ENCODE data around the gene SHMT2.

Gene SHMT2

GRCh38 chr12:57229634-57230380 is at the start of gene SHMT2:
Gene SHMT2, plus strand, starts transcription at chr12:57229711. Its CDS starts 68 bp downstream, at chr12:57229779.
- DNase-seq (ENCODE audit: low read depth in 4 of 4, low spot score in 1 of 4): peak; percentile 85 to 95 (median 89)

DNA sequence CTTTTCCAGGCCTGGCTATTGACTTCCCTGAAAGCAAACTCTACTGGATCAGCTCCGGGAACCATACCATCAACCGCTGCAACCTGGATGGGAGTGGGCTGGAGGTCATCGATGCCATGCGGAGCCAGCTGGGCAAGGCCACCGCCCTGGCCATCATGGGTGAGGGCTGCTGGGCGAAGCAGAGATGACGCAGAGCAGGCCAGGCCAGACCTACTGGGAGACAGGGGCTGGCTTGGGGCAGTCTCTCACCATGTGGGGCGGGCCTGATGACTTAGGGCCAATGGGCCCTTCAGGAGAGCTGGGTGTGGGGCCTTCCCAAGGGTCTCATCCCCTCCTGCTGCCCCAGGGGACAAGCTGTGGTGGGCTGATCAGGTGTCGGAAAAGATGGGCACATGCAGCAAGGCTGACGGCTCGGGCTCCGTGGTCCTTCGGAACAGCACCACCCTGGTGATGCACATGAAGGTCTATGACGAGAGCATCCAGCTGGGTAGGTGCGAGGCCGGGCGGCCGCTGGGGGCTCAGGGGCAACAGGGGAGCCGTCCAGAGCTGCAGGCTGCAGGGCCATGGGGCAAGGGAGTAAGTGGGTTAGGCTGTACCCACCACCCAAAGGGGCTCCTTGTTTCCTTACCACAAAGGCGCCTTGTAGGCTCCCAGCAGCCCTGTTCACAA is 49.1 kb upstream of the SHMT2 start:
- DNase-seq (ENCODE audit: low read depth in 4 of 4, low spot score in 1 of 4): no peak

- no peak for DNase-seq (ENCODE audit: low read depth in 4 of 4, low spot score in 1 of 4)
These were observed 48.4 kb upstream of the SHMT2 start for GRCh38 chr12:57181072-57181471.

DNA sequence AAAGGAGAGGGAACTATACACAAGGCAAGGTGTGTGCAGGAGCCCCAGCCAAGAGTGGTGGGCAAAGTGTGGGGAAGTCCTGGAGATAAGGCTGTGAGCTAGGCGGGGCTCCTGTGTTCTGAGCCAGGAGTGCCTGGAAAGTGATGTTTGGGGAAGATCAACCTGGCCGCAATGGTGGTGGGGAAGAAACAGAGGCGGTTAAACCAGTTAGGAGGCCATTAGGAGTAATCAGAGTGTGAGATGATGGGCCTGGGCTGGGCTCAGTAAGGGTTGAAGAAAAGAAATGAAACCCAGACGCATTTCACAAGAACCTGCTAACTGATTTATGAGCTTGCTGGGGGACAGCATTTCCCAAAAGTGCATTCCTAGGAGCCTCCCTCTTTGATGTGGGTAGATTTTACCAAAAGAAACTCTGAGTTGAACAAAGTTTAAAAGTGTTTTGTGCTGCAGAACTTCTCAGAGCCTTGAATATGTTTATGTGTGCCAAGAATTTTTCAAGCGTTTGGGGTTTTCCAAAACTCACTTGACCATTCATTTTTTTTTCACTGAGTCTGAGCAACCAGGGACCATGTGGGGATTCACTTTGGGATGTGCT is 47.9 kb upstream of the SHMT2 start:
- no peak for DNase-seq (ENCODE audit: low read depth in 4 of 4, low spot score in 1 of 4)

DNA sequence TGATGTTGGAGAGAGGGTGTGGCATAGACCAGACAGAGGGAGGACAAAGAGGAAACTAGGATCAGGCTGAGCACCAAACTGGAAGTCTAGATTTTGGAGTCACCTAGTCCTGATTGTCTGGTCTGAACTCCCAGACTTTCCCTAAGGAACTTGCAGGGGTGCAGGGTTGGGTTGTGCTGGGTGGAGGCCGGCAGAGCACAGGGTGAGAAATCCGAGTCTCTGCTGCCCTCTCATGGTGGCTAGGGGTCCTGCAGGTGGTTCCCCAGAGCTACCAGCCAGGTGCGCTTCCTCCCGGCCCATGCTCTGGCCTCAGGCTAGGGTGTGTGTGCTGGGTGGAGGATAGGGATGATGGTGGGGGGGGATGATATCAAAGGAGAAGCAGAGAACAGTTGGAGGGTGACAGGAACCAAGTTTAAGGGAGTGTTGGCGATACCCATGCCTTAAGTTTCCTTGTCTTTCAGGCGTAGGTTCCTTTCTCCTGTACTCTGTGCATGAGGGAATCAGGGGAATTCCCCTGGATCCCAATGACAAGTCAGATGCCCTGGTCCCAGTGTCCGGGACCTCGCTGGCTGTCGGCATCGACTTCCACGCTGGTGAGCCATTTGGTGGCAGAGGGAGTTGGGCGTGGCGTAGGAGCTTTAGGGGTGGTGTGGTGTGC is 46.5 kb upstream of the SHMT2 start:
- peak; percentile 48 to 85 (median 71) for DNase-seq (ENCODE audit: low read depth in 4 of 4, low spot score in 1 of 4)

GRCh38 chr12:57183939-57184725 is 45.4 kb upstream of the SHMT2 start:
- no peak for DNase-seq (ENCODE audit: low read depth in 4 of 4, low spot score in 1 of 4)

- no peak for DNase-seq (ENCODE audit: low read depth in 4 of 4, low spot score in 1 of 4)
These were observed 44.1 kb upstream of the SHMT2 start for GRCh38 chr12:57185403-57185802.

DNA sequence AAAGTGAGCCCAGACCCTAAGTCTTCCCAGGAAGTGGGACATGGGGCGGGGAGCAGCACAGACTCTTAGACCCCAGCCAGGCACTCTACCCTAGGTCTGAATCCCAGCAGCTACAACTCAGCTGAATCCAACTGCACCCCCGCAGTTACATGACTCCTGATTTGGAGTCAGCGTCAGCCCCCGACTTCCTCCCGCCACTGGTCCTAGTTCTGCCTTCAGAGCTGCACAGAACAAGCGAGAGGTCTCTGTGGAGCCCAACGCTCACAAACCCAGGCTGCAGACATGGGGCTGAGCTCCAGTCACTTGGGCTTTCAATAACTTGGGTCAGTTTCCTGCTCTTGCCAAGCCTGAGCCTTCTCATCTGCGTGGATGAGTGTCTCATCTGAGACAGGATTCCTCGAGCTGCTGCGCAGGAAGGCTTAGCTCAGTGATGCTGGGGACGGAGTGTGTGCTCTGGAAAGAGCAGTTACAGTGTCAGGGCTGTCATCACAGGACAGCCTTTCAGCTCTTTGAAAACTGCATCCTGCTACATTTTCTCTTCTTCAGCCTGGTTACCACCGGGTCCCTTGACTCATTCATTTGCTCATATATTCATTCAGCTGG is 43.5 kb upstream of the SHMT2 start:
- no peak for DNase-seq (ENCODE audit: low read depth in 4 of 4, low spot score in 1 of 4)

GRCh38 chr12:57187222-57188089 is 42.1 kb upstream of the SHMT2 start:
- DNase-seq (ENCODE audit: low read depth in 4 of 4, low spot score in 1 of 4): no peak

DNA sequence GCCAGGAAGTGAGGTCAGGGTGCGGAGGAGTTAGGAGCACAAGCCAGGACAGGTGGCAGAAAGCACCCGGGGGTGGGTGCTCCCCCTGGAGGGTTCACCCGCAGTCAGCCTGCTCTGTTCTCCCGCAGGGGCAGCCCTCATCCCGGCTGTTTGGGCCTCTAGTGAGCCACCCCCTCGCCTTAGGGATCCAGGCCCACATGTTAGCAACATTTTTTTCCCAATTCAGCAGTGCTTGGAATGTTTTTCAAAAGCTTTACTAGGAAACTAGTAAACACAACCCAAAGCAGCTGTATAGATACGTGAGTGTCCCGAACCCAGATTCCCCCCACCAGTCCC is 41.5 kb upstream of the SHMT2 start:
- DNase-seq (ENCODE audit: low read depth in 4 of 4, low spot score in 1 of 4): no peak

DNA sequence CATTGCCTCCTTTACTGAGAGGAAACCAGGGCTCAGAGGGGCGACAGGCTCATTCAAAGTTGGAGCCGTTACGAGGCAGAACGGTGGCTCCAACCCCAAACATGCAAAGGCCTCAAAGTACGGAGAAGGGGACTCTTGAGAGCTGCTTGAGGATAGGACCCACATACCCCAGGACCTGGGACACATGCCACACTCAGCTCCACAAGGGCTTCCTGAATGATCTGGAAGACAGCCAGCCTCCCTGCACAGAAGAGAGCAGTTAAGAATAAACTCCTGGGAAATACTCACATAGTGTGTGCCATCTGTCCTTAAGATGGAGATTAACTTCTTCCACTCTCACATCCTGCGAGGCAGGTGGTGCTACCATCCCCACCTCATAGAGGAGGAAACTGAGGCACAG is 39.5 kb upstream of the SHMT2 start:
- no peak for DNase-seq (ENCODE audit: low read depth in 4 of 4, low spot score in 1 of 4)

DNA sequence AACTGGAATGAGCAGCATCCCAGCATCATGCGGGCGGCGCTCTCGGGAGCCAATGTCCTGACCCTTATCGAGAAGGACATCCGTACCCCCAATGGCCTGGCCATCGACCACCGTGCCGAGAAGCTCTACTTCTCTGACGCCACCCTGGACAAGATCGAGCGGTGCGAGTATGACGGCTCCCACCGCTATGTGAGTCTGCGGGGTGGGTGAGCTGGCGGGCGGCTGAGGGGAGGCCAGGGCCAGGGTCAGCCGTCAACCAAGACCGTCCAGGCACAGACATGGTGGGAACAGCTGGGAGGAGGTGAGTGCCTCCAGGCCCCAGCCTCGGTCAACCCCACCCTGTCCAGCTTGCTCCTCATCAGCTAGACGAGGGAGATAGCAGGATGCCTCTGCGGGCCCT is 38.7 kb upstream of the SHMT2 start:
- no peak for DNase-seq (ENCODE audit: low read depth in 4 of 4, low spot score in 1 of 4)

GRCh38 chr12:57191410-57191809 is 38.1 kb upstream of the SHMT2 start:
- no peak for DNase-seq (ENCODE audit: low read depth in 4 of 4, low spot score in 1 of 4)

DNA sequence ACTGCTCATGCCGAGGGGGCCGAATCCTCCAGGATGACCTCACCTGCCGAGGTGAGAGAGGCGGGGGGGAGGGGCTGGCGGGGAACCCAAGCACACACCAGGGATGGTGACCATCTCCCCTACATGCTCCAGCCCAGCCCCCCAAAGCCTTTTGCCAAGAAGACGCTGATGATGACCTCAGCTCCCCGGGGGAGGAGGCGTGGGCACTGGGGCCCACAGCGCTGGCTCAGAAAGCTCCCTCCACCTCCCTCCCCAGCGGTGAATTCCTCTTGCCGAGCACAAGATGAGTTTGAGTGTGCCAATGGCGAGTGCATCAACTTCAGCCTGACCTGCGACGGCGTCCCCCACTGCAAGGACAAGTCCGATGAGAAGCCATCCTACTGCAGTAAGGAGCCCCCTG is 36.6 kb upstream of the SHMT2 start:
- DNase-seq (ENCODE audit: low read depth in 4 of 4, low spot score in 1 of 4): no peak

DNA sequence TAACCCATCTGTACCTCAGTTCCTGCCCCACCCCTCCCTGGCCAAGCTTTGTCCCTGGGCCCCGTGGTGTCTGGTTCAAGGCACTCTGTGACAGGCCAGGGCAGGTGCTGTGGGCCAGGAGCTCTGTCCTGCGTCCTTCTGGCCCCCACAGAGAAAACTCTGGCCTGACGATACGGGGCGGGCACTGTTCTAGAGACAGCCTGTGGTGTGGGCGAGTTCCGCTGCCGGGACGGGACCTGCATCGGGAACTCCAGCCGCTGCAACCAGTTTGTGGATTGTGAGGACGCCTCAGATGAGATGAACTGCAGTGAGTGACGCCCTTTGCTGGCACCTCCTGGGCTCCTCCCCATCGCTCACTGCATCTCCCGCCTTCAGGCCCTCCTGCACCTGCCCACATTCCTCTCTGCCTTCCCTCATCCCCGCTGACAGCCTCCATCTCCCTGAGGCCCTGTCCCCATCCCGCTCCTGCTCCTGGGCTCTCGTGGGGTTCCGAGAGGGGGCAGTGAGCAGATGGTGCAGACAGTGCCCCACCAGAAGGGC is 35.7 kb upstream of the SHMT2 start:
- DNase-seq (ENCODE audit: low read depth in 4 of 4, low spot score in 1 of 4): no peak

GRCh38 chr12:57194253-57194652 is 35.3 kb upstream of the SHMT2 start:
- DNase-seq (ENCODE audit: low read depth in 4 of 4, low spot score in 1 of 4): no peak

DNA sequence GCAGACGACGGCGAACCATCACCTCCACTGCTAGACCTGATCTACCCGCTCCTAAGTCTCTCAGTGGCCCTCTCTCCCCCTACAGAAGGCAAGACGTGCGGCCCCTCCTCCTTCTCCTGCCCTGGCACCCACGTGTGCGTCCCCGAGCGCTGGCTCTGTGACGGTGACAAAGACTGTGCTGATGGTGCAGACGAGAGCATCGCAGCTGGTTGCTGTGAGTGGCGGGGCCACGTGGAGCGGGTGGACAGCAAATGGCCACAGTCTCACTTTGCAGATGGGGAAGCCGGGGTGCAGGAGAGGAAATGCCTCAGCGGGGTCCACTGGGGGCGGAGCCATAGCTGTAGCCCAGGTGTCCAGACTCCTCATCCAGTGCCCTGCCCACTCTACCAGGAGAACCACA is 34.3 kb upstream of the SHMT2 start:
- DNase-seq (ENCODE audit: low read depth in 4 of 4, low spot score in 1 of 4): no peak

DNA sequence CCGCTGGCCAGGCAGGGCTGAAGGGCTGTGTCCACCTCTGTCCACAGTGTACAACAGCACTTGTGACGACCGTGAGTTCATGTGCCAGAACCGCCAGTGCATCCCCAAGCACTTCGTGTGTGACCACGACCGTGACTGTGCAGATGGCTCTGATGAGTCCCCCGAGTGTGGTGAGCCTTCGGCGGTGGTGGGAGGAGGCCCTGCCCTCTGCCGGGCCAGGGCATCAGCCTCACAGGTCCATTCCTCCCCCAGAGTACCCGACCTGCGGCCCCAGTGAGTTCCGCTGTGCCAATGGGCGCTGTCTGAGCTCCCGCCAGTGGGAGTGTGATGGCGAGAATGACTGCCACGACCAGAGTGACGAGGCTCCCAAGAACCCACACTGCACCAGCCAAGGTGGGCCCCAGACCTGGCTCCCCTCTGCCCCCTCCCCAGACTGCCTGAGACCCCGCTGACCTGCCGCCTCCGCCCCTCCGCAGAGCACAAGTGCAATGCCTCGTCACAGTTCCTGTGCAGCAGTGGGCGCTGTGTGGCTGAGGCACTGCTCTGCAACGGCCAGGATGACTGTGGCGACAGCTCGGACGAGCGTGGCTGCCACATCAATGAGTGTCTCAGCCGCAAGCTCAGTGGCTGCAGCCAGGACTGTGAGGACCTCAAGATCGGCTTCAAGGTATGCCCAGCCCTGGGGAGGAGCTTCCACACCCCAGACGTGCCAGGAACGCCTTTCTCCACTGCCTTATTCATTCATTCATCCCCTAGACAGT is 33.7 kb upstream of the SHMT2 start:
- DNase-seq (ENCODE audit: low read depth in 4 of 4, low spot score in 1 of 4): no peak

DNA sequence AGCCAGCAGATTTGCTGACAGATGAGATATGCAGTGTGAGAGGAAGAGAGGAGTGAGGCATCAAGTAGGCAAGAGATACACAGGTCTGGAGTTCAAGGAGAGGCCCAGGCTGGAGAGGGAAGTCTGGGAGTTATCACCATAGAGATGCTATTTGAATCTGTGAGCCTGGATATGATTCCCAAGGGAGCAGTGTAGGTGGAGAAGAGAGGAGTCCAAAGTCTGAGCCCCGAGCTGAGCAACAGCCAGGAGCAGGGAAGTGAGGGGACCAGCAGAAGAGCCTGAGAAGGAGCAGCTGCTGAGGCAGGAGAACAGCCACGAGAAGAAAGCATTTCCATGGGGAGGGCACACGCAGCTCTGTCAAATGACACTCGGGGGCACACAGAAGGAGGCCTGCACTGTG is 33.1 kb upstream of the SHMT2 start:
- no peak for DNase-seq (ENCODE audit: low read depth in 4 of 4, low spot score in 1 of 4)

Measured in stimulated activated CD4-positive, alpha-beta T cell treated with anti-CD3 and anti-CD28 coated beads, Interleukin-1b, Interleukin-23, amount 100 ng/mL, for 24 hours (primary cell).